Stimulated activated CD4-positive, alpha-beta T cell treated with anti-CD3 and anti-CD28 coated beads, TNF-alpha, amount 100 ng/mL, for 48 hours (primary cell): ENCODE measurements around the gene NRIP3.
"Not testable (repeated sequence)": the region's sequence is repeated elsewhere in the genome, so short reads cannot be mapped to it uniquely, and the experiment has no call there.

Experiments used
- DNase-seq, 3 donors: peaks; one replicate each; pipeline ENCODE4 v3.0.0-alpha.2; 2020; ENCODE audit warnings: low read depth in 3 of 3

The NRIP3 gene

DNA sequence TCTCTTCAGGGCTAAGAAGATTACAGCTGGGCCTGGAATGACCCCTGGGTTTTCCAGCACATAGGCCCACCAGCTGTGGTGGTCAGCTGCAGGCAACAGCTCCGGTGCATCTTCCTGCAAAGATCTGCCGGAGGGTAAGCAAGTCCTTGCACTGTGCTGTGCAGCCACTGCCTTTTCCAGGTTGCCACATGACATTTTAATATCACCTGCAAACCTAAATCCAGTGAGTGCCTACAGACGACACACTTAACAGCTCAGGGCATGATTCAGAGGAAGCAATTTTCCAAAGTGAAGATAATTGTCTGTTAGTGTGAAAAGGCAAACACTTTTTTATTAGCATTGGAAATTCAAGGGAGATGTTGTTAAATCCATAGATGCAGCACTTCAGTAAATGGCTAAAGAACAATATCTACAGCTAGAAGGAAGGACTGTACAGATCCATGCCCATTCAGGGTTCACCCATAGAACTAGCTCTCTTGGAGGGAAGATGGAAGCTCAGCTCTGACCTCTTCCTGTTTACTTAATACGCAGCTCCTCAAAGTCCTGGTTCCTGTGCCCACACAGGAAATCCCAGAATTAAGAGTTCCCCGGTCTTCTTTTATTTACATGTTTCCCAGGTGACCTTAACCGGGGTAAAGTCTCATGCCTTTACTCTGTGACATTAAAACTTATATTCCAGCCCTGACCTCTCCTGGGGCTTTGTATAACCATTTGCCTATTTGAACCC is 13.3 kb upstream of the NRIP3 start:
- DNase-seq: no peak

DNA sequence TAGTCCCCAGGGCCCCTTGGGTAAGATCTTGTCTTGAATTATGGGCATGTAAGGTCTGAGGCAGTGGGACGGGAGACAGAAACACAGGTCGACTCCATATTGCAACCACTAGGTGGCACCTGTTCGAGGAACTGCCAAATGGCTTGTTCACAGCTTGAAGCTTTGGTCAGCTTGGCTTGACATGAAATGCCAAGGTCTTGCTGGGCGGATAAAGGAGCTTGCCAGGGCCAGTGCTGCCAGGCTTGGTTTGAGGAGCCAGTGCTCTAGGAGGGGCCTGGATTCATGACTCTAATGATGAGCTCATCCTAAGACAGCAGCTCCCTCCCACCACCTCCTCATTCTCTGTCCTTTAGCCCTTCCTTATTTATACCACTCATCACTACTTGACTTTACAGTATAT is 11.9 kb upstream of the NRIP3 start:
- DNase-seq: peak in 2 of 3 donors; percentile 28 to 41

DNA sequence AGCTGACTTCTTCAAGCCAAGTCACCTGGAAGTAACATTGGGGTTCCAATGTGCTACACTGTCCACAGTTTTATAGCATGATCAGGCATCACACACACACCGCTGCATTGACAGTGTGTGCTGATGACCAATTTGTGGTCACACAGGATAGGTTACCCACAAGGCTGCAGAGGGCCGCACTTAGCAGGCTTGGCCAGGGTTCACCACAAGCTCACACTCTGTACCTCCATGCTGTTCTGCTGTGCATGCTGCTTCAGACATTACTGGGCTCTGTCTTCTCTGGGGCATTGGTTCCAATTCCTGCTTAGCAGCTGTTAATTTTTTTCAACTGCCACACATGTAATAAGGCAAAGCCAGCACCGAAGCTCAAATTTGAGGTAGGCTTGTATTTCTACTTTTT is 11.0 kb upstream of the NRIP3 start:
- no peak for DNase-seq

- DNase-seq: no peak
Measured at GRCh38 chr11:9013373-9013772, 9.6 kb upstream of the NRIP3 start.

- not testable (repeated sequence) for DNase-seq
Measured at GRCh38 chr11:9009538-9009937, 5.7 kb upstream of the NRIP3 start.

DNA sequence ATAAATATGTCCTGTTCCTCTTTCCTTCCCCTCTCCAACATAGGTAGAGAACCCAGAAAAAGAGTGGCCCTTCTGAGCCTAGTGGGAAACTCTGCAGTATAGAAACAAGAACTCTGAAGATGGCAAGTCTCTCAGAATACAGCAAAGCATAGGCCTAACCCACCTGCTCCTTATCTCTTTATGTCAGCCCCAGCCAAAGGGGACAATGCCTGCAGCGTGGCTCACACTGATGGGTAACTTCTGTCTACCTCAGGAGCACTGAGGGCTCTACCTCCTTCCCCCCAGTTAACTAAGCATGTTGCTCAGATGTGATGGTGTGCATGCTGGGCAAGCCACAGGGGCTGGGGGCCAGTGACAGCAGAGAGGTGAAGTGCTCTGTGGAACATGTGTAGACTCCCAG is 4.9 kb upstream of the NRIP3 start:
- DNase-seq: no peak

GRCh38 chr11:9008011-9008550 is 4.3 kb upstream of the NRIP3 start:
- DNase-seq: no peak

DNA sequence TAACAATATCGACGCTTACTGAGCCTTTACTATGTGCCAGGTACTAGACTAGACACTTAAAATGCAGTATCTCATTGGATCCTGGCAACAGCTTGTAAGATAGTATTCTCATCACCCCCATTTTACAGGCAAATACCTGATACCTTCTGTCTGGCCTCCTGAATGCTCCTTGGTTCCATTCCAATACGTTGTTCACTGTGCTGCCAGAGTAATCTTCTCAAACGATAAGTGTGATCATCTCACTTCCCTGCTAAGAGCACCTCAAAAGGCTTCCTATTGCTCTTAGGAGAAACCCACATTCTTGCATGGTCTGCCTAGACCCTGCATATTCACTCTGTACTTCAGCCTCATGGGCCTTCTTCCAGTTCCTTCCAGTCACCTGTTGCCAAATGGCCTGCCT is 1.3 kb upstream of the NRIP3 start:
- DNase-seq: no peak

DNA sequence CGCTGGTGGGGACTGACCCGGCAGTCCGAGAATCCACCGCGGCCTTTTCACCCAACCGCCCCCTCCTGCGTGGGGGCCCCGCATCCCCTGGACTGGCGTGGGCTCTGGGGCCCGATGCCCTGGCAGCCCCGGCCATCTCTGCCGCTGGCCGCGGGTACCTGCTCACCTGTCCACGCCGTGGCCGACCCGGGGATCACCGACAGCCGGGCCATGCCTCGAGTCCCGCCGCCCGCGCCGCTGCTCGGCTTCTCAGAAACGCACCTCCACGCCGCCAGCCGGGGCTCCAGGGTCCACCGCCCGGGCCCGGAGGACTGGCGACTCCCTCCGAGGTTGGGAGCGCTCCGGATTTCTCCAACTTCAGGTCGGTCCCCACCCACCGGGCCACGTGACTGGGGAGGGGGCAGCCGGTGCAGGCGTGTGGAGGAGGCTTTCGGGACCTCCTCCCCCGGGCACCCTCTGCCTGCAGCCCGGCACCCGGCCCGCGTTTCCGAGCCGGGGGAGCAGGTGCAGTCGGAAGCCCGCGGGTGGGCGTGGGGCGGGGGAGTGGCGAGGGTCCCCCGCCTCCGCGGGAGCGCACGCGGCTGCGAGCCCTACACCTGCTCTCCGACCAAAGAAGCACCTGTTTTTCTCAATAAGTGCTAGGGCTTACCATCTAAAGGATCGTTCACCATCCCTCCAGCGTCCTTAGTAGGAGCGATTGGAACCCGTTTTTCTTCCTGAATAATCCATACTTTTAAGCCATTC is 554 bp upstream of the NRIP3 start:
- no peak for DNase-seq

DNA sequence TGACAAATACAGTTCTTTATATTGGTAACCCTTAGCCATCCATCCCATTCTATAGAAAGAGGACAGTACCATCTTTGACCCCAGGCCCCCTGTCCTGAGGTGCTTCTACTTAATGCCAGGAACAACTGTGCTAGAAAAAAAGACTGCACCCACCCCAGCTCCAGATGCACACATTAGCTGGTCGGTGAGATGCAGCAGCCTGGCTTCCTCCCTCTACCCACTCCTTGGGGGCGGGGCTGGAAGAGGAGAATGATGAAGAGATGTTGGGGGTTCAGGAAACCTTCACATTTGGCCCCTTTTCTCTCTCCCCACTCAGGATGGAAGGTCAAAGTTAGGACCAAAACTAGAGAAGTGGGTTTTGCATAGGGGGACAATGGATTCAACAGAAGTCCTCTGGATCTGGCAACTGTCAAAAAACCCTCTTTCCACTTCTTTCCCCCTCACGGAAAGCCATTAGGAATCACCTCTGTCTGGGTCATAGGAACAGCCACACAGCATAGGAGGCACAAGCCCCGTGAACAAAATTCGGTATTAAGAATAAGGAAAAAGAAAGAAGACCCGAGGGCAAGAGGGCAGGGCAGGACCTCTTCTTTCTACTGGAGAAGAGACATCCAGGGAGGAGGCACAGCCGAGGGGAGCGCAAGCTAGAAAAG is 755 bp downstream of the NRIP3 start:
- DNase-seq: peak in 1 of 3 donors; percentile 13

- DNase-seq: peak in 2 of 3 donors; percentile 27 to 54
Measured at GRCh38 chr11:9001736-9002135, 2.1 kb downstream of the NRIP3 start.

- DNase-seq: no peak
Measured at GRCh38 chr11:8998017-8998416, 5.8 kb downstream of the NRIP3 start.

DNA sequence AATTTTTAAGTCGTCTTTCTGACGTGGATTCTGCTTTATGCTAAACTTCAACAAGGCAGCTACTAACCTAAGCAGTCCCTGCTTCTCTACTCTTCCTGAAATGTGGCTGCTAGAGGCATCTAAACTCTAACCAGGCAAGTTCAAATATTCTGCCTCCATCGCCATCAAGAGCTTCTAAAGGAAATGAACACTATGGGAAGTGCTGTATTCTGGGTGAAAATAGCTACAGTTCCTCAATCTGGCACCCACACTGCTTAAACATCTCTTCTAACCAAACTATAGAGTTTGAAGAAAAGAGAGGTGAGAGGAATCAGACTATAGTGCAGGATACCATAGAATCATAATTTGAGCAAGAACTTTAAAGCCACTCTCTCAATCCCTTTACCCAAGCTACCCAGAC is 6.3 kb downstream of the NRIP3 start:
- no peak for DNase-seq

- DNase-seq: no peak
Measured at GRCh38 chr11:8989453-8989852, 14.3 kb downstream of the NRIP3 start.

- DNase-seq: no peak
Measured at GRCh38 chr11:8988329-8989234, 15.2 kb downstream of the NRIP3 start.

- no peak for DNase-seq
Measured at GRCh38 chr11:8987446-8987845, 16.4 kb downstream of the NRIP3 start.

GRCh38 chr11:8986772-8987171 is 17.0 kb downstream of the NRIP3 start:
- not testable (repeated sequence) for DNase-seq

GRCh38 chr11:8985462-8985861 is 18.3 kb downstream of the NRIP3 start:
- DNase-seq: no peak

GRCh38 chr11:8983552-8983951 is 20.2 kb downstream of the NRIP3 start:
- no peak for DNase-seq

DNA sequence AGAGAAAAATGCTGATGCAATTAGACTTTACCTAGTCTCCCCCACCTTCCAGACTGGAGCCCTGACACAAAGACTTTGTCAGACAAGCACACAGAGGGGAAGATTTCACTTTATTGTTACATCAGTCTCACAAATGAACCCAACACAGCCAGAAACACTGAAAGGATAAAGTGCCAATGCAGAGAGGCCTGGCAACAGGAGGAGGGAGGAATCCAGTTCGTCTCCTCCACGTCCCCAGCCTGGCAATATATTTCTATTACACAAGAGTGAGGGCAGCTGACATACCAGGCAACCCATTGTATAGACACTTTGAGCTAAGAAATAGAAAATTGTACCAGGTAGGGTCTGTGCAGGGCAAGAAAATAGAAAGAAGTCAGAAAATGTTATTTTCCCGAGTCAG is 23.3 kb downstream of the NRIP3 start:
- DNase-seq: no peak

DNA sequence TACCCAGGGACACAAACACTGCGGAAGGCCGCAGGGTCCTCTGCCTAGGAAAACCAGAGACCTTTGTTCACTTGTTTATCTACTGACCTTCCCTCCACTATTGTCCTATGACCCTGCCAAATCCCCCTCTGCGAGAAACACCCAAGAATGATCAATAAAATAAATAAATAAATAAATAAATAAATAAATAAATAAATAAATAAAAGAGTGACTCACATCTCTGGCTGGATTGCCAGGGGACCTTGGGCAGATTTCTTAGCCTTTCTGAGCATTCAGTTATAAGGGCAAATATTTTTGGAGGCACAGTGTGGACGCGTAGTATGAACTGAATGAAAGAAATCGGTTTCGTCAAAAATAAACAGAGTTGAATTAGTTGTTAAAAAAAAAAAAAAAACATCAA is 24.4 kb downstream of the NRIP3 start:
- not testable (repeated sequence) for DNase-seq

GRCh38 chr11:8973121-8973520 is 30.7 kb downstream of the NRIP3 start:
- no peak for DNase-seq
